Measurements from ENCODE around the gene GAPDHS. TPM values are rescaled to one million over a fixed set of nuclear protein-coding genes. Genes with fewer than 3 reads are reported as not detected.

The GAPDHS gene
- total and polyA plus RNA-seq, 2 donors (not counting 1 experiment from before 2014, with no cell fraction given): not detected

DNA sequence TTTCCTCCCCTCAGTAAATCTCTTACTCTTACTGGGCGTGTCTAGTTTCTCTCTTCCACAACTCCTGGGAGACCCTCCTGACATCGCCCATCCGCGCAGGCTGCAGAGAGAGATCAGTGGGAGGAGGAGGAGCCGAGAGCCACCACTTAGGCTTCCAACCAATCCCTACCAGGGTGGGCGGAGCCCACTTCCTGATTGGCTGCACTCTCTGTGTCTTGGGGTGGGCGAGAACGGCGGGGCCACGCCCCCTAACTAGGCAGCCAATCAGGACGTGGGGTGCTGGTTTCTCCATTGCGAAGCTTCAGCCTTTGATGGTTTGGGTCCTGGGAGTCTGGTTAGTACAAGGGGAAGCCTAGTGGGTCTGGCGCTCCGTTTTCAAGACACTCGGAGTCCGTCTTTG, 52.6 kb downstream of the GAPDHS start, which contains the start of gene PMIS2:
Gene PMIS2 (plus strand): TSS at position 326 of the 400 bp plus-strand sequence. CDS start 87 bp downstream, outside the sequence.
- H3K4me2 ChIP-seq (replicated peaks; ENCODE audit: low read depth, low read length, poor library complexity, severe bottlenecking): no peak within 1 kb of the TSS
- TF ChIP-seq, protein P1, sequence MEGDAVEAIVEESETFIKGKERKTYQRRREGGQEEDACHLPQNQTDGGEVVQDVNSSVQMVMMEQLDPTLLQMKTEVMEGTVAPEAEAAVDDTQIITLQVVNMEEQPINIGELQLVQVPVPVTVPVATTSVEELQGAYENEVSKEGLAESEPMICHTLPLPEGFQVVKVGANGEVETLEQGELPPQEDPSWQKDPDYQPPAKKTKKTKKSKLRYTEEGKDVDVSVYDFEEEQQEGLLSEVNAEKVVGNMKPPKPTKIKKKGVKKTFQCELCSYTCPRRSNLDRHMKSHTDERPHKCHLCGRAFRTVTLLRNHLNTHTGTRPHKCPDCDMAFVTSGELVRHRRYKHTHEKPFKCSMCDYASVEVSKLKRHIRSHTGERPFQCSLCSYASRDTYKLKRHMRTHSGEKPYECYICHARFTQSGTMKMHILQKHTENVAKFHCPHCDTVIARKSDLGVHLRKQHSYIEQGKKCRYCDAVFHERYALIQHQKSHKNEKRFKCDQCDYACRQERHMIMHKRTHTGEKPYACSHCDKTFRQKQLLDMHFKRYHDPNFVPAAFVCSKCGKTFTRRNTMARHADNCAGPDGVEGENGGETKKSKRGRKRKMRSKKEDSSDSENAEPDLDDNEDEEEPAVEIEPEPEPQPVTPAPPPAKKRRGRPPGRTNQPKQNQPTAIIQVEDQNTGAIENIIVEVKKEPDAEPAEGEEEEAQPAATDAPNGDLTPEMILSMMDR (IDR thresholded peaks at IDR 0.05): no peak
- TF ChIP-seq EZH2 (IDR thresholded peaks at IDR 0.05; ENCODE audit: borderline replicate concordance, insufficient read depth, low read depth, low read length, poor library complexity, severe bottlenecking): no peak
- ChIA-PET CTCF (no interaction called here), POLR2A (no interaction called here)
- no peaks in the 10 kb centered on the region for H3K4me1 Mint-ChIP-seq
- H3K4me3 ChIP-seq (ENCODE audit: control extremely low read depth in 1 of 5, extremely low read depth in 1 of 5, insufficient read depth in 1 of 5, low read depth in 2 of 5, low read length in 4 of 5): no peak within 1 kb of the TSS
- H3K36me3 ChIP-seq (replicated peaks in 1 of 2; ENCODE audit: control extremely low read depth in 1 of 2, control insufficient read depth in 1 of 2, extremely low read depth in 1 of 2, insufficient read depth in 2 of 2, low read length in 1 of 2): no peaks in the 10 kb centered on the region
- H3K9me3 Mint-ChIP-seq (ENCODE audit: insufficient read depth): no peaks in the 10 kb centered on the region
- no peak within 1 kb of the TSS for H3K27ac ChIP-seq (ENCODE audit: low read length in 2 of 2)
- H3K27ac Mint-ChIP-seq: no peak within 1 kb of the TSS
- WGBS (ENCODE audit: insufficient coverage): 27% methylated on average over 7 of the region's 16 CpGs
- H3K27me3 Mint-ChIP-seq: peaks cover 26% of the 10 kb centered on the region
- DNase-seq (no peak), ATAC-seq (ENCODE audit: low read depth) (no peak)
- H3K4me3 Mint-ChIP-seq: no peak within 1 kb of the TSS
- no peak within 1 kb of the TSS for H2AFZ ChIP-seq (ENCODE audit: insufficient read depth, low read depth, low read length, poor library complexity, severe bottlenecking)
- H3K9ac ChIP-seq (ENCODE audit: low read length): no peak within 1 kb of the TSS
- H3K9me3 ChIP-seq (ENCODE audit: control extremely low read depth in 1 of 3, control insufficient read depth in 2 of 3, insufficient read depth in 1 of 3, low read length in 2 of 3): peaks cover 0 to 9% (median 0%) of the 10 kb centered on the region in 3 donors
- H3K79me2 ChIP-seq (ENCODE audit: control insufficient read depth, insufficient read depth, low read length): no peaks in the 10 kb centered on the region
- H4K20me1 ChIP-seq (ENCODE audit: control insufficient read depth, insufficient read depth, low read length, poor library complexity, severe bottlenecking): no peaks in the 10 kb centered on the region
- no peaks in the 10 kb centered on the region for H3K4me1 ChIP-seq (ENCODE audit: control insufficient read depth in 2 of 2, insufficient read depth in 2 of 2, low read length in 2 of 2)
- H3K27me3 ChIP-seq (replicated peaks in 1 of 4; ENCODE audit: control extremely low read depth in 1 of 4, control insufficient read depth in 3 of 4, insufficient read depth in 4 of 4, low read length in 3 of 4): peaks cover 0 to 17% (median 0%) of the 10 kb centered on the region in 4 experiments
- intact Hi-C loops (cut with micrococcal nuclease): no loop called here

DNA sequence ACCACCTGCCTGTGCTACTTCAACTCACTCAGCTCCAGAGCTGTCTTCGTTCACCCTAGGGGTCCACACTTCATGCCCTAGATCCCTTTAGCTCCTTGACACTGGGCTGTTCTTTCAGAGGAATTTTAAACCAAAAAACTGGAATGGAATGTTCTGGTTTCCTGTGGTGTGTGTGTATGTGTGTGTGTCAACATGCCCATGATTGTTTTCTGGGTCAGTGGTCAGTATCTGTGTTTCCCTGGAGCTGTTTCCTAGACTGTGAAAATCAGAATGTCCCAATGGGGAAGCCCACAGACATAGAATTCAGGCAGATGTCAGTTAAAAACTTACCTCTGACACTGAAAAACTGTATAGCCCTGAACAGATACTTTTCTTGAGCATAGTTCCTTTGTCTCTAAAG, 54.1 kb downstream of the GAPDHS start:
- no peak overlapping the region for H3K4me2 ChIP-seq (replicated peaks; ENCODE audit: low read depth, low read length, poor library complexity, severe bottlenecking)
- no peak overlapping the region for H3K9ac ChIP-seq (ENCODE audit: low read length)
- H3K79me2 ChIP-seq (ENCODE audit: control insufficient read depth, insufficient read depth, low read length): no peaks in the 10 kb centered on the region
- Mint-ChIP-seq H3K9me3 (ENCODE audit: insufficient read depth) (no peaks in the 10 kb centered on the region), H3K27ac (no peak overlapping the region), H3K27me3 (peaks cover 28% of the 10 kb centered on the region), H3K4me3 (no peak overlapping the region), H3K4me1 (no peaks in the 10 kb centered on the region)
- DNase-seq (no peak), ATAC-seq (ENCODE audit: low read depth) (no peak)
- TF ChIP-seq, protein P1 (IDR thresholded peaks at IDR 0.05): no peak
- no peak for TF ChIP-seq EZH2 (IDR thresholded peaks at IDR 0.05; ENCODE audit: borderline replicate concordance, insufficient read depth, low read depth, low read length, poor library complexity, severe bottlenecking)
- WGBS (ENCODE audit: insufficient coverage): 20% methylated on average over 1 of the region's 1 CpG
- H2AFZ ChIP-seq (ENCODE audit: insufficient read depth, low read depth, low read length, poor library complexity, severe bottlenecking): no peak overlapping the region
- no peaks in the 10 kb centered on the region for H3K36me3 ChIP-seq (replicated peaks in 1 of 2; ENCODE audit: control extremely low read depth in 1 of 2, control insufficient read depth in 1 of 2, extremely low read depth in 1 of 2, insufficient read depth in 2 of 2, low read length in 1 of 2)
- ChIA-PET CTCF (interaction anchor here (1.1 kb wide), 1 partner anchor 78 kb away, joined by 5 read pairs; no protein-coding TSS in a partner anchor), POLR2A (no interaction called here)
- no peak overlapping the region for H3K27ac ChIP-seq (ENCODE audit: low read length in 2 of 2)
- intact Hi-C loops (cut with micrococcal nuclease): no loop called here
- no peak overlapping the region for H3K4me3 ChIP-seq (ENCODE audit: control extremely low read depth in 1 of 5, extremely low read depth in 1 of 5, insufficient read depth in 1 of 5, low read depth in 2 of 5, low read length in 4 of 5)
- H3K9me3 ChIP-seq (ENCODE audit: control extremely low read depth in 1 of 3, control insufficient read depth in 2 of 3, insufficient read depth in 1 of 3, low read length in 2 of 3): peaks cover 0 to 9% (median 0%) of the 10 kb centered on the region in 3 donors
- no peaks in the 10 kb centered on the region for H3K4me1 ChIP-seq (ENCODE audit: control insufficient read depth in 2 of 2, insufficient read depth in 2 of 2, low read length in 2 of 2)
- H3K27me3 ChIP-seq (replicated peaks in 1 of 4; ENCODE audit: control extremely low read depth in 1 of 4, control insufficient read depth in 3 of 4, insufficient read depth in 4 of 4, low read length in 3 of 4): peaks cover 0 to 17% (median 0%) of the 10 kb centered on the region in 4 experiments
- no peaks in the 10 kb centered on the region for H4K20me1 ChIP-seq (ENCODE audit: control insufficient read depth, insufficient read depth, low read length, poor library complexity, severe bottlenecking)

All from B cell (primary cell).